Stimulated activated CD8-positive, alpha-beta memory T cell treated with anti-CD3 and anti-CD28 coated beads, Interleukin-15, amount 100 ng/mL, for 1 hour (primary cell): Measurements from ENCODE around the gene TNFRSF4.
A peak's percentile ranks its signal among the peaks of the same experiment; 100 is the strongest.
"Not testable (repeated sequence)": the region's sequence is repeated elsewhere in the genome, so short reads cannot be mapped to it uniquely, and the experiment has no call there.

Experiments
- DNase-seq: peaks from one replicate; pipeline ENCODE4 v3.0.0-alpha.2; 2020; ENCODE audit warnings: low read depth

The TNFRSF4 gene

GRCh38 chr1:1202831-1203560 lies 11.0 kb downstream of the TNFRSF4 start:
- no peak for DNase-seq

- DNase-seq = peak; percentile 71
These were observed 12.8 kb downstream of the TNFRSF4 start for GRCh38 chr1:1200876-1201810.

GRCh38 chr1:1199961-1200875 lies 13.7 kb downstream of the TNFRSF4 start:
- no peak for DNase-seq

GRCh38 chr1:1199141-1199960 lies 14.6 kb downstream of the TNFRSF4 start:
- DNase-seq = no peak

GRCh38 chr1:1198423-1199140 lies 15.4 kb downstream of the TNFRSF4 start:
- DNase-seq = no peak

GRCh38 chr1:1197551-1198422 lies 16.2 kb downstream of the TNFRSF4 start:
- DNase-seq = no peak

- DNase-seq = no peak
These were observed 16.8 kb downstream of the TNFRSF4 start for GRCh38 chr1:1197188-1197500.

- no peak for DNase-seq
These were observed 17.3 kb downstream of the TNFRSF4 start for GRCh38 chr1:1196431-1197187.

- DNase-seq = not testable (repeated sequence)
These were observed 18.2 kb downstream of the TNFRSF4 start for GRCh38 chr1:1195726-1196125.

- DNase-seq = no peak
These were observed 19.2 kb downstream of the TNFRSF4 start for GRCh38 chr1:1194723-1195122.

- DNase-seq = no peak
These were observed 22.2 kb downstream of the TNFRSF4 start for GRCh38 chr1:1191734-1192133.

- no peak for DNase-seq
These were observed 24.8 kb downstream of the TNFRSF4 start for GRCh38 chr1:1189111-1189510.

- no peak for DNase-seq
These were observed 26.0 kb downstream of the TNFRSF4 start for GRCh38 chr1:1187938-1188337.

- no peak for DNase-seq
These were observed 28.7 kb downstream of the TNFRSF4 start for GRCh38 chr1:1185101-1185765.

- DNase-seq = no peak
These were observed 29.8 kb downstream of the TNFRSF4 start for GRCh38 chr1:1183833-1184775.

- DNase-seq = no peak
These were observed 30.7 kb downstream of the TNFRSF4 start for GRCh38 chr1:1183221-1183747.
